GM18861 (cell line): ENCODE data around the gene TRPV5.

Experiments used
- ATAC-seq: cut with Tn5 transposase; IDR thresholded peaks from one replicate; pipeline ENCODE4 v1.9.1; 2021; ENCODE audit not compliant: unreplicated experiment

The TRPV5 gene

GRCh38 chr7:142941541-142941940 is 8.0 kb upstream of the TRPV5 start:
- no peak for ATAC-seq

- ATAC-seq = no peak
Measured at GRCh38 chr7:142940966-142941535, 7.5 kb upstream of the TRPV5 start.

GRCh38 chr7:142939226-142939910 is 5.8 kb upstream of the TRPV5 start, which contains the start of gene LLCFC1:
LLCFC1 (plus strand) TSS chr7:142939484; CDS start chr7:142939622, 138 bp downstream.
- no peak for ATAC-seq

GRCh38 chr7:142938611-142939010 is 5.1 kb upstream of the TRPV5 start:
- ATAC-seq = no peak

GRCh38 chr7:142935941-142936565 is 2.5 kb upstream of the TRPV5 start:
- no peak for ATAC-seq

GRCh38 chr7:142934056-142934455 is 510 bp upstream of the TRPV5 start:
- ATAC-seq = no peak

GRCh38 chr7:142933092-142933475 is 462 bp downstream of the TRPV5 start:
- no peak for ATAC-seq

GRCh38 chr7:142932386-142933091 is 1.0 kb downstream of the TRPV5 start:
- no peak for ATAC-seq

- no peak for ATAC-seq
Measured at GRCh38 chr7:142930126-142930730, 3.3 kb downstream of the TRPV5 start.

- ATAC-seq = no peak
Measured at GRCh38 chr7:142927949-142928348, 5.6 kb downstream of the TRPV5 start.

- ATAC-seq = no peak
Measured at GRCh38 chr7:142927085-142927745, 6.3 kb downstream of the TRPV5 start.

- ATAC-seq = no peak
Measured at GRCh38 chr7:142925413-142925812, 8.1 kb downstream of the TRPV5 start.

GRCh38 chr7:142923391-142923790 is 10.2 kb downstream of the TRPV5 start:
- no peak for ATAC-seq

- ATAC-seq = no peak
Measured at GRCh38 chr7:142919656-142920055, 13.9 kb downstream of the TRPV5 start.

GRCh38 chr7:142918901-142919300 is 14.6 kb downstream of the TRPV5 start:
- ATAC-seq = no peak

- ATAC-seq = no peak
Measured at GRCh38 chr7:142917447-142917846, 16.1 kb downstream of the TRPV5 start.

- ATAC-seq = no peak
Measured at GRCh38 chr7:142916508-142916907, 17.0 kb downstream of the TRPV5 start.

- ATAC-seq = no peak
Measured at GRCh38 chr7:142915315-142915714, 18.2 kb downstream of the TRPV5 start.

- ATAC-seq = no peak
Measured at GRCh38 chr7:142914121-142914520, 19.4 kb downstream of the TRPV5 start.

GRCh38 chr7:142913566-142913965 is 20.0 kb downstream of the TRPV5 start:
- ATAC-seq = no peak

GRCh38 chr7:142913051-142913450 is 20.5 kb downstream of the TRPV5 start:
- no peak for ATAC-seq
